HG02884 (cell line): Measurements from ENCODE around the gene NTN1.

Experiments used
- ATAC-seq: cut with Tn5 transposase; IDR thresholded peaks from one replicate; pipeline ENCODE4 v1.9.1; 2021; ENCODE audit warnings: mild to moderate bottlenecking, moderate library complexity; ENCODE audit not compliant: unreplicated experiment

NTN1 gene

GRCh38 chr17:9120471-9120870 lies 99.2 kb downstream of the NTN1 start:
- ATAC-seq = no peak

- ATAC-seq = no peak
Measured at GRCh38 chr17:9121186-9121820, 100.0 kb downstream of the NTN1 start.

GRCh38 chr17:9123594-9124553 lies 102.6 kb downstream of the NTN1 start:
- no peak for ATAC-seq

- ATAC-seq = no peak
Measured at GRCh38 chr17:9124554-9124935, 103.2 kb downstream of the NTN1 start.

GRCh38 chr17:9125722-9126121 lies 104.4 kb downstream of the NTN1 start:
- ATAC-seq = no peak

GRCh38 chr17:9127340-9127739 lies 106.0 kb downstream of the NTN1 start:
- no peak for ATAC-seq

GRCh38 chr17:9131371-9131770 lies 110.1 kb downstream of the NTN1 start:
- no peak for ATAC-seq

- no peak for ATAC-seq
Measured at GRCh38 chr17:9132291-9132690, 111.0 kb downstream of the NTN1 start.

- no peak for ATAC-seq
Measured at GRCh38 chr17:9132944-9133610, 111.8 kb downstream of the NTN1 start.

GRCh38 chr17:9138161-9138717 lies 116.9 kb downstream of the NTN1 start:
- ATAC-seq = no peak

GRCh38 chr17:9139695-9140094 lies 118.4 kb downstream of the NTN1 start:
- no peak for ATAC-seq

GRCh38 chr17:9140550-9141424 lies 119.5 kb downstream of the NTN1 start:
- ATAC-seq = no peak

- no peak for ATAC-seq
Measured at GRCh38 chr17:9141425-9141753, 120.1 kb downstream of the NTN1 start.

- no peak for ATAC-seq
Measured at GRCh38 chr17:9142772-9143494, 121.6 kb downstream of the NTN1 start.

GRCh38 chr17:9144502-9145249 lies 123.4 kb downstream of the NTN1 start:
- ATAC-seq = no peak

GRCh38 chr17:9146064-9146463 lies 124.8 kb downstream of the NTN1 start:
- ATAC-seq = no peak

- no peak for ATAC-seq
Measured at GRCh38 chr17:9148905-9149525, 127.7 kb downstream of the NTN1 start.

GRCh38 chr17:9150446-9151090 lies 129.3 kb downstream of the NTN1 start:
- no peak for ATAC-seq
